ENCODE results near the gene CPLX3. TPM values are rescaled to one million over a fixed set of nuclear protein-coding genes. Genes with fewer than 3 reads are reported as not detected.

CPLX3 gene
- total RNA-seq, 1 experiment from 2014 or later = not detected

DNA sequence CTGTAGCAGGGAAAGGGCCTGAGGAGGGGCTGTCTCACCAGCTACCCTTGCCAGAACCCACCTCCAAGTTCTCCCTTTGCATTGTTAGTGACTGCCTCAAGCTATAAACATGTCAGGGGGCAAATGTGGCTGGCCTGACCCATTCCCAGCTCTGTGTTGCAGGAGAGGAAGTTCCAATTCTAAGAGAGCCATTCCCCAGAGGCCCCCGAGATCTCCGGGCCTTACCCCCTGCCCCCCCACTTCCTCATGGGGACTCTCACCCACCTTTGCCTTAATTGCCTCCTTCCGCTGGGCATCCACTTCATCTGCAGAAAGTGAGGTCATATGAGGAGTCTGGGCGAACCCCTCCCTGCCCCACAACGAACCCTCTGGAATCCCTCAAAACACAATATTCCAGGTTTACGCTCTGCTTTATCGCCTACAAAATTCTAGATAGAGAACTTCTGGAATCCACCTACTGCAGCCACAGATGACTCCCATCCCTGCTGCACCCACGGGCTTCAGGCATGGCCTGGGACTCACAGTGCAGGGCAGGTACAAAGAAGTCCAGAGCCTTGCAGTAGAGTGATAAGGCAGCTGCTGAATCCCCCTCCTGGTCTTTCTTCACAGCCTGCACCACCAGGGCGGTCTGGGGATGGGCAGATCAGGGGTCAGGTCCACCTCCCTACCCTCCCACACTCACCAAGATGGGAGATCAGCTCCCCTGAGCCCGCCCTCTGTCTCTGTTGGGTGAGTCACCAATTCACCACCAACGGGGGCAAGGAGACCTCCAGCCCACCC, 12.5 kb downstream of the CPLX3 start:
- in situ Hi-C loops (cut with HindIII; ENCODE audit: low sequenced_read_pairs) = no loop called here
- DNase-seq (ENCODE audit: low spot score) = no peak

DNA sequence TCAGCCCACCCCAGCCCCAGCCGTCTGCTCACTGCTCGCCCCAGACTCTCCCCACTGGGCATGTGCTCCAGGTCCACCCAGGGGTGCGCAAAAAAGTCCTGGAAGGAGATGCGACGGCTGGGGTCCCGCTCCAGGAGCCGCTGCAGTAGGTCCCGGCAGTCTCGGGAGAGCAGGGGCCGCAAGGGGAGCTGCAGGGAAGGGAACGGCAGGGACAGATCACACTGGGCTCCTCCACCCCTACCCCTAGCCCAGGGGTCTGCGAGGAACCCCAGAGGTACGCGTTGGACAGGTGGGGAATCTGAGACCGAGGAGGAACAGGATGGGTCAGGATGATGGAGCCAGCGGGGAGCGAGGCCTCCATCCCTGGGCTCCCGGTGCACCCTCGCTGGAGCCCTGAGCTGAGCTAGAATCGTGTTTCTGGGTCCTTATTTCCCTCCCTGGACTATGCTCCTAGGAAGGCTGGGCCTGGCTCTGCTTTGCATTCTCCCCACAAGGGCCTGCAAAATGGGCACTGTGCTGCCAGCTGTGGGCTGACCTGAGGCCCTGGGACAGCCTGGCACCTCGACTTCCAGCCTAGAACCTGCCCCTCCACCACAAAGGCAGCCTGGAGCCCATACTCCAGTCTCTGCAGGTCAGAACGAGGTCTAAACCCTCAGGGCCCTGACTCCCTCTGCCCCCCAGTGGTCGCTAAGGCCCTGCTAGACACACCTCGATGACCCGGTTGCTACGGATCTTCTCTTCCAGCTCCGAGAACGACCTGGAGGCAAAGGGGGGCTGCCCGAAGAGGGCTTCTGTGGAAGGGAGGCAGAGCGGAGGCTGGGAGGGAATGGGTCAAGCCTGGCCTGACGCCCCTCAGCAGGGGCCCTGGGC, 13.3 kb downstream of the CPLX3 start:
- peak; percentile 43 for DNase-seq (ENCODE audit: low spot score)
- in situ Hi-C loops (cut with HindIII; ENCODE audit: low sequenced_read_pairs) = loop anchor here (5.0 kb wide), 1 partner anchor 72 kb away; no protein-coding TSS in a partner anchor

DNA sequence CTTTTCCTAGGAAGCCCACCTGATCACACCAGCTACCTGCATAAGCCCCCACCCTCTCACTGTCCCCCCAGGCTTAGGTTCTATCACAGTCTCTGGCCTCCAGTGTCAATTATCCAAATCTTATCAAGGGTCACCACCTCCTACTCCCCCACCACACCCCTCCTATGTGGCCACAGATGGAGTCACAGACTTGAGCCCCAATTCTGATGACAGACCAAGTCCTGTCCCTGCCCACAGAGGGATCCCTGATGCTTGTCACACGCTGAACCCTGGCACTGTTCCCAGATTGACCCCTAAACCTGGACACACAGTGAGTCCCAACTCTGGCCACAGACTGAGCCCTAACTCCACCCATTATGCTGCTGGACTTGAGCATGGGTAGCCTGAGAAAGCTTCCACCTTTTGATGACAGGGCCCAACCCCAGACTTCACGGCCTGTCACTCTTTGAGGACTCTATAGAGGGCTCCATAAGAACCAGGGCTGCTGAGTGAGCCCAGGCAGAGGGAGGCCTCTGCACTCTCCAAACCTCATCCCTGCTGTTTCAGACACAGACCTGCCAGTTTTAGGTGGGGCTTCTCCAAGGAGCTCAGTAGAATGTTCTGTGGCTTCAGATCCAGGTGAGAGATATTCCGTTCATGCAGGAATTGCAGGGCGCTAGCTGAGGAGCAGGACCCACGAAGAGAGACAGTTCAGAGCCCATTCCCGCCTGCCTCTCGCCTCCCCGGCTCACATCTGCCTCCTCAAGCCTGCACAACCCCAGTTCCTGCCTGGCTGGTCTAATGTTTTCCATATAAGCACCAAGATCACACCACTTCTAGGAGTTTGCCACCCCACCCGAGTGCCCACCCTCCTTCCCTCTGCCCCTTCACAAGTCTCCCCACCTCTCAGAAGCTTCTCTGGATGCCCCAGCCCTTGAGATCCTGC, 14.7 kb downstream of the CPLX3 start:
- in situ Hi-C loops (cut with HindIII; ENCODE audit: low sequenced_read_pairs) = loop anchor here (5.0 kb wide), 1 partner anchor 74 kb away; no protein-coding TSS in a partner anchor
- DNase-seq (ENCODE audit: low spot score) = no peak

DNA sequence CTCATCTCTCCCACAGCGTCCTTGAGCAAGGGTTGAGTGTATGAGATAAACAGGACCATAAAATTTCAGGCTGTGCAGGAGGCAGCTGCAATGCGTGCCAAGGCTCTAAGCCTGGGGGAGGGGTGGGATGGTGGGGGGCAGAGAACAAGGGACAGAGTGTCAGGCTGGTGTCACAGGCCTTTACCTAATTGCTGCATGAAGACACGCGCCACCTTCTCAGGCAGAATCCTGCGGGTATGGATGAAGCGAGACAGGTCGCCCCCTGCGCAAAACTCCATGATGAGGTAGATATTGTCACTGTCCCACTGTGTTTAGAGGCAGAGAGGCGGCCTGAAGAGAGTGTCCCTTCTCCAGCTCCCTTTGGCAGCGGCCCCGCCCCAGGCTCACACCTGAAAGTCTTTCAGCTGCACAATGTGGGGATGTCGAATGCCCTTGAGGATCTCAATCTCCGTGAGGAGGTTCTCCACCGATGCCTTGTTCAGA, 15.5 kb downstream of the CPLX3 start:
- peak; percentile 37 for DNase-seq (ENCODE audit: low spot score)

DNA sequence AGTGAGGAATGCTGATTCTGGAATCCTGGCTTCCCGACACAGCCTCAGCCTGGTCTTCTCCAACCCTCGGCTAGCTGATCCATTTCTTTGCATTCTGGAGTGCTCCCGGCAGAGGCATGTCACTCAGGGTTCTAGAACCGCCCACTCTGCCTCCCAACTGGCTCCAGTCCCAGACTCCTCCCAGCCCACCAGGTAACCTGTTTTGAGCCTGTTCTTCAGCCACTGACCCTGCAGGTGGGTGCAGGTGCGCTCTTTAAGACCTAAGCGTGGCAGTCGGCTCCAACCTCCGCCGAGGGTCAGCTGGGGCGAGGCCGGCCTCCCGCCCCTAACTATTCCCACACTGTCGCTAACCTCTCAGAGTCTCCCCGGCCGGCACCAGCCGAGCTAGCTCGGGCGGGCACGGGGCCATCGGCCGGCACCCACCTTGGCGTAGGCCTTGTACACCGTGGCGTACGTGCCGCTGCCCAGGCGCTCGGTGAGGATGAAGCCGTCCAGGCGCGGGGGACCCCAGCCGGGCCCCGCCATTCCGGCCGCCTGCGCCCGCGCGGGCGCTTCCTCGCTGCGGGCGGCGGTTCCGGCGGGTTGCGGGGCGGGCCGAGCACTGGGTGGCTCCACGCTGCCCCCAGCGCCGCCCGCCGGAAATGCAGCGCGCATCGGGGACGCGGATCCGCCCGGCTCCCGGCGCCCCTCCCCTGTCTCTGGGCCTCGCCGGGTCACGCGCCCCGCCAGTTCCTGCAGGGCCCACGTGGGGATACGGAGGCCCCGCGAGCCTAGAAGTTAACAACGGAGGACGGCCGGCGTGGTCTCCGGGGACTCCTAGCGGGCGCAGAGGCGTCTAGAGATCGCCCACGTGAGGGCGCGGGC, 16.4 kb downstream of the CPLX3 start, which contains the start of gene ULK3:
Gene ULK3, minus strand, starts transcription at position 576 of the 864 bp plus-strand sequence. Its CDS starts 51 bp downstream, at position 525.
- in situ Hi-C loops (cut with HindIII; ENCODE audit: low sequenced_read_pairs) = loop anchor here (5.0 kb wide), 1 partner anchor 76 kb away; no protein-coding TSS in a partner anchor

More for the DNA sequence above, 15.5 kb downstream of the CPLX3 start:
- in situ Hi-C loops (cut with HindIII; ENCODE audit: low sequenced_read_pairs) = loop anchor here (5.0 kb wide), 1 partner anchor 75 kb away; no protein-coding TSS in a partner anchor

DNA sequence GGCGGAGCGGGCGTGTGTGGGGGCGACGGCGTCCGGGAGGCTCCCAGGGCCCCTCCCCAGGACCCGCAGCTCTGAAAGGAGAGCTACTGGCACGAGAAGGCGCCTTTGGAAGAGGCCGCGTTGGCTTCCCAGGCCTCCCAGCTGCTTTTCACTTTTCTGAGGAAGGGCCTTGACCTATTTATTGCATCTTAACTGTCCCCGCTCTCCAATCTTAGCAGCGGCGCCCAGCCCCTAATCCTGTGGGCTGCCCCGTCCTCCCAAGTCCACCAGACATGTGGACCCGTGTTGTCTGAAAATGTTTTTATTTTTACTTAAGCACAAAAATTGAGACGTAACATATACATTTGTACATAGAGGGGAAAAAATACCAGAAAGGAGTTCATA, 17.0 kb downstream of the CPLX3 start:
- no peak for DNase-seq (ENCODE audit: low spot score)
- in situ Hi-C loops (cut with HindIII; ENCODE audit: low sequenced_read_pairs) = loop anchor here (5.0 kb wide), 1 partner anchor 76 kb away; no protein-coding TSS in a partner anchor

More for the DNA sequence above, 16.4 kb downstream of the CPLX3 start, which contains the start of gene ULK3:
- DNase-seq (ENCODE audit: low spot score) = peak; percentile 91

DNA sequence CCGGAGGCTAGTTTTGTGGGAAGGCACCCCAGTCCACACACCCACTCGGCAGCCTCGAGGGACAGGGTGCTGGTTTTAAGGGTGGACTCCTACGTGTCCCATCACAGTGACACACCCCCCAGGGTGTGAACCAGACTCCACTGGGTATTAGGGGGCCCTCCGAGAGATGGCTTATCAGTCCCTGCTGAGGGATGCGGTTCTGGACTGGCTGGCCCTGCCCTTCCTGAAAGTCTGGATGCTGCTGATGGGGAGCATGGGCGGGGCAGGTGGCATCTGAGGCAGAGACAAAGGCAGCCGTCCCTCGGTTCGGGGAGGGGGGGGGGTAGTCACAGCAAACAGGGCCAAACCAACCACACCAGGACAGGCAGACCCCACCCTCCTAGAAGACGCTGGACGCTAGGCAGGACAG, 17.5 kb downstream of the CPLX3 start:
- DNase-seq (ENCODE audit: low spot score) = no peak
- in situ Hi-C loops (cut with HindIII; ENCODE audit: low sequenced_read_pairs) = loop anchor here (5.0 kb wide), 1 partner anchor 77 kb away; no protein-coding TSS in a partner anchor

DNA sequence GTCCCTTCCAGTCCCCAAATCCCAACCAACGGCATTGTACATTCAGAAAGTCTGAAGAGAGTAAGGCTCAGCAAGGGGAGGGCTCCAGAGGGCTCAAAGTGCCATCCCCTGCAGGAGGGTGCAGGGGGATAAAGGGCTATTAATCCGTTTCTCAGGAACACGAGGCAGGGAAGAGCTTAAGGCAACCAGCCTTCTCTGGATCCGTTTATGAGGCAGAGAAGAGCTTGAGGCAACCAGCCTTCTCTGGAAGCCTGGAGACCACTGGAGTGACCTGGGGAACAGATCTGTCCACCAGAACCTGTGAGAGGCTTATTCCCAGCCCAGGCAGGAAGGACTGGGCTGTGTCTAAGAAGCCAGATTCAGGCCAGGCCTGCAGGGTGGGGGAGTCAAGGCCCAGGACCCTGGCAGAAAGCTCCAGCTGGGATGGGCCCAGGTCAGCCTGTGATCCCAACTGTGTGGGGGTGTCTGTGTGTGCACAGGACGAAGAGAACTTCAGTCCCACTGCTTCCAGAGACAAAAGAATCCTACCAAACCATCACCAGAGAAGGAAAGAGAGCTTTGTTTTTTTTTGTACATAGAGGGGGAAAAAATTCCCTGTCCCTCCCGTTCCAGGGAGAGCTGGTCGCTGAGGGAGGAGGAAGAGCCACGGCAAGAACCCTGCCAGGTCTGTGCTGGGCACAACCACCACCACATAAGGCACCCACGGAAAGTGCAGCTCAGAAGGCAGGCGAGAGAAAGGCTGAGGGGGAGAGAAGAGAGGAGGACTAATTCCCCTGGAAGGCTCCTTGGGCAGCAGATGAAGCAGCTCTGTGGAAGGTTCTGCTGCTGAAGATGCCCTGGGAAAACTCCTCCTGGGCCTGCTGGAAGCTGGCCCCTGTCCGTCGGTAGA, 18.1 kb downstream of the CPLX3 start:
- in situ Hi-C loops (cut with HindIII; ENCODE audit: low sequenced_read_pairs) = loop anchor here (5.0 kb wide), 1 partner anchor 77 kb away; no protein-coding TSS in a partner anchor
- no peak for DNase-seq (ENCODE audit: low spot score)

DNA sequence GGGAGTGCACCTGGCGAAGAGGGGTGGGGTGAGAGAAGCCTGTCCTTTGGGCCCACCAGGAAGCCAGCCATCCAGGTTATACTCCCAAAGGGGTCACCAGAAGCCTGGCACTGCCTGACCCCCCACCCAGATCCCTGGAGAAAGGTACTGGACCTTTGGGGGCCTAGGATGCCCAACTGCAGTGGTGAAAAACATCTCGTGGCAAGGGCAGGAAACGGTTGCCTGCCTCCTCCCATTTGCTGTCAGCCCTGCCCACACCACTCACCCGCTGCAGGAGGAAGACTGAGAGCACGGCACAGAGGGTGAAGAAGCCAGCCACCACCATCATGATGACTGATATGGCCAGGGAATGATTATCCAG, 18.8 kb downstream of the CPLX3 start:
- in situ Hi-C loops (cut with HindIII; ENCODE audit: low sequenced_read_pairs) = no loop called here
- DNase-seq (ENCODE audit: low spot score) = no peak

DNA sequence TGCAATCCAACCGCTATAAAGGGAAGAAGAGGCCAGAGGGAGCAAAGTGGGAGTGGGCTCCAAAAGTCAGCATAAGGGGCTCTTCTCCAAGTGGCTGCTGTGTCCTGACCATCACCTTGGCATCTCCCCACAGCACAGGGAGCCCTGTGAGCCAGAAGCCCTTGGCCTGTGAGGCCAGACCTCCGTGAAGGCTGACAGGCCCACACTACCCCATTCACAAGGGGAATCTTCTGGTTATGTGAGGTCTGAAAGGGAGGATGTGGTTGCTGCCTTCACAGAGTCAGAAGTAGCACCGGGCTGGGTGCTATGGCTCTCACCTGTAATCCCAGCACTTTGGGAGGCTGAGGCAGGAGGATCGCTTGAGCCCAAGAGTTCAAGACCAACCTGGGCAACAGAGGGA, 19.2 kb downstream of the CPLX3 start:
- in situ Hi-C loops (cut with HindIII; ENCODE audit: low sequenced_read_pairs) = no loop called here
- DNase-seq (ENCODE audit: low spot score) = no peak

DNA sequence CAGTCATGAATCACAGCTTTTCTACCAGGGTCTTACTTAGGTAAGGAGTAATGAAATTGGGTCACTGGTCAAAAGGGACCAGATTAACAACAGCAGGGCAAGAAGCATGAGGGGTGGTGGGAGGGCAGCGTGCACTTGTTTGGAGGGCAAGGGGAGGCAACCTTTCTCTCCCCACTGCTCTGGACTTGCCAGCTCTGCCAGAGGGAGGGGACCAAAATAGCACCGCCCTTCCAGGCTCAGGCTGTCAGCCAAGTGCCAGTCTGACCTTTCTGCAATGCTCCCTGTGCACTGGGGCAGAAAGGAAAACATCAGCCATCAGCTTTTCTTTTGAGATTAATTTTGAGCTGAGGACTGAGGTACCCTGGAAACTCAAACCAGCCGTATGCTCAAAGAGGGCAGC, 21.0 kb downstream of the CPLX3 start:
- in situ Hi-C loops (cut with HindIII; ENCODE audit: low sequenced_read_pairs) = no loop called here
- no peak for DNase-seq (ENCODE audit: low spot score)

DNA sequence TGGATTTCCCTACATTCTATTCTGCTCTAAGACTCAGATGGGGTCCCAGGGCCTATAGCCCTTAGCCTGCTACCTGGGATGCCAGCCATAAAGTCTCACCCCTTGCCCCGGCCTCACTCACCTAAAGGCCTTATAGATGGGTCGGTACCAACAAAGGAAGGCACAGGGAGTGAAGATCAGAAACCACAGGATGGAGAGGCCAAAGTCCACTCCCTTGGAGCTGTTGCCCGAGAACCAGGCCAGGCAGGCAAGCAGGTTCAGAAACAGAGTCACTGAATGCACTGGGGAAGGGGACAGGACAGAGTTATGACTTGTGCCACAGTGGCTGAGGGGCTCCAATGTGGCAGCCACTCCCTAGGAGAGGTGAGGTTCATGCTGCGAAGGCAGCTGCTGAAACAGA, 24.0 kb downstream of the CPLX3 start:
- no peak for DNase-seq (ENCODE audit: low spot score)
- in situ Hi-C loops (cut with HindIII; ENCODE audit: low sequenced_read_pairs) = no loop called here

DNA sequence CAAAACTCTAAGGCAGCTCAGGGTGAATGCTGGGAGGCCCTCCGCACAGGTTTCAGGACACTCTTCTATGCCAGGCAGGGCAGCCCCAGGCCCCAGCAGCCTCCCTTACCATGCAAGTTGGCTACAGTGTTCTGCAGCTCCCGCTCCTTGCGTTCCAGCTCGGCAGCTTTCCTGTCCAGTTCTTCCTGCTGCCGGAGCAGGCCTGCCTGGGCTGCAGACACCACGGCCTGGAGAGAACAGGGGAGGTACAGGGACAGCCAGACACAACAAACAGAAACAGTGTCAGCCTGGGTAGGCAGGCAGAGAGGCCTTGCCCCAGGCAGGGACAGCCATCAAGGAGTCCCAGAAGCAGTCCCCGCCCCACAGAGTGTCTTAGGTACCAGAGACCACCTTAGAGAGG, 25.5 kb downstream of the CPLX3 start:
- no peak for DNase-seq (ENCODE audit: low spot score)
- in situ Hi-C loops (cut with HindIII; ENCODE audit: low sequenced_read_pairs) = no loop called here

DNA sequence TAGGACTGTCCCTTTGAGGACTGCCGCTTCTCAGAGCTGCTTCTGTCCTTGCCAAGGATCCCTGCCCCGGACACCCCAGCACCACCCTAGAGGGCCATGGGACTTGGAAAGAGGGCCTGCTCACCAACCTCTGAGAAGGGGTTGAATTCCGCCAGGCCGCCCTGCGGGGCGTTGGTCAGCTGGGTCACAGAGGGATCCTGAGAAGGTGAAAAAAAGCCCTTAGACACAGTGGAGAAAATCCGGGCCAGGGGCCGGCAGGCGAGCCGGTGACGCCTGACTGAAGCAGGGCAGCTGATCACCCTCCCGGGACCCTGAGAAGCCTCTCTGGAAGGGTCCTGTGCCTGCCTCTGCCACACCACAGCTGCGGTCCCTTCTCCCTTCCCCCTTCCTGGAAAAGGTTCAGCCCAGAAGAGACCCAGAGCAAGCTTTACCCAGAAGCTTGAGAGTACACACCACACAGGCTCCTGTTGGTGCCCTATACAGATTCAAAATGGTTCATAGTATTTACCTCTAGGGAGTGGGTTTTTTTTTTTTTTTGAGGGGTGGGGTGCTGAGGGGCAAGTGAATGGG, 28.1 kb downstream of the CPLX3 start:
- no peak for DNase-seq (ENCODE audit: low spot score)
- in situ Hi-C loops (cut with HindIII; ENCODE audit: low sequenced_read_pairs) = no loop called here

DNA sequence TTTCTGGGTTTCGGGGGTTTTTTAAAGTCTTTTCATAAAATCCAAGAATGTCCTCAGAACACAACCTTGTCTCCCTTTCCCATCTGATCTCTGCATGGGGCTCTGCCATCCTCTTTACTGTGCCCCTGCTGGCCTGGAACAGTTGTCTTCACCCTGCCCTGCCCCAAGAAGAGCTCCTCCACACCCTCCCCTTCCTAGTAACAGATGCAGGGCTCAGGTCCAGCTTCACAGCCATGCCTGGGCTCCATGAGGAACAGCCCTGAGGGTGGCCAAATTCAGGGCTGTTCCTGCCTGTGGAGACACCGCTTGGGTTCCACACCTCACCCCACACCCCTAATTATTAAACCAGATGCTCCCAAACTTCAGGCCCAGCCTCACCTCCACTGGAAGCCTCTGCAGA, 29.4 kb downstream of the CPLX3 start:
- no peak for DNase-seq (ENCODE audit: low spot score)
- in situ Hi-C loops (cut with HindIII; ENCODE audit: low sequenced_read_pairs) = no loop called here

DNA sequence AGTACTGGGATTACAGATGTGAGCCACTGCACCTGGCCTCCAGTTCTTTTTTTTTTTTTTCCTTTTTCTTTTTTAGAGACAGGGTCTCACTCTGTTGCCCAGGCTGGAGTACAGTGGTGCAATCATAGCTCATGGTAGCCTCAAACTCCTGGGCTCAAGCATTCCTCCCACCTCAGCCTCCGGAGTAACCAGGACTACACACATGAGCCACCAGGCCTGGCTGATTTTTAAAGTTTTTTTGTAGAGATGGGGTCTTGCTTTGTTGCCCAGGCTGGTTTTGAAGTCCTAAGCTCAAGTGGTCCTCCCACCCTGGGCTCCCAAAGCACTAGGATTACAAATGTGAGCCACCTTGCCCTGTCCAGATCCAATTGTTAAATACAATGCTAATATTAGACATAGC, 30.1 kb downstream of the CPLX3 start:
- in situ Hi-C loops (cut with HindIII; ENCODE audit: low sequenced_read_pairs) = no loop called here
- DNase-seq (ENCODE audit: low spot score) = no peak

Data from G401 (cell line).